ENCODE measurements around the gene NXN. TPM values are rescaled to one million over a fixed set of nuclear protein-coding genes. Genes with fewer than 3 reads are reported as not detected.
"Not testable (repeated sequence)": the region's sequence is repeated elsewhere in the genome, so short reads cannot be mapped to it uniquely, and the experiment has no call there.

NXN gene
- total RNA-seq, 2 donors from 2014 or later = 0.37 to 0.95 TPM

GRCh38 chr17:915538-916201 lies 63.9 kb downstream of the NXN start:
- H3K4me1 Mint-ChIP-seq = no peaks in the 10 kb centered on the region
- H3K27me3 Mint-ChIP-seq = peaks cover 23% of the 10 kb centered on the region
- H3K27ac Mint-ChIP-seq = no peak overlapping the region
- H3K36me3 Mint-ChIP-seq (ENCODE audit: low read depth) = no peaks in the 10 kb centered on the region
- no peaks in the 10 kb centered on the region for H3K9me3 Mint-ChIP-seq
- no peak for ATAC-seq (replicated peaks)
- no peak overlapping the region for H3K4me3 Mint-ChIP-seq

GRCh38 chr17:914561-914960 lies 65.0 kb downstream of the NXN start:
- H3K27ac Mint-ChIP-seq = no peak overlapping the region
- no peak for ATAC-seq (replicated peaks)
- no peaks in the 10 kb centered on the region for H3K36me3 Mint-ChIP-seq (ENCODE audit: low read depth)
- peaks cover 26% of the 10 kb centered on the region for H3K27me3 Mint-ChIP-seq
- no peaks in the 10 kb centered on the region for H3K9me3 Mint-ChIP-seq
- no peak overlapping the region for H3K4me3 Mint-ChIP-seq
- no peaks in the 10 kb centered on the region for H3K4me1 Mint-ChIP-seq

- no peak overlapping the region for H3K27ac Mint-ChIP-seq
- no peak overlapping the region for H3K4me3 Mint-ChIP-seq
- H3K36me3 Mint-ChIP-seq (ENCODE audit: low read depth) = no peaks in the 10 kb centered on the region
- no peaks in the 10 kb centered on the region for H3K4me1 Mint-ChIP-seq
- H3K9me3 Mint-ChIP-seq = no peaks in the 10 kb centered on the region
- peaks cover 26% of the 10 kb centered on the region for H3K27me3 Mint-ChIP-seq
- ATAC-seq (replicated peaks) = no peak
These were observed 66.4 kb downstream of the NXN start for GRCh38 chr17:913207-913606.

- Mint-ChIP-seq H3K27ac (no peak overlapping the region), H3K4me1 (no peaks in the 10 kb centered on the region), H3K27me3 (peaks cover 29% of the 10 kb centered on the region), H3K9me3 (no peaks in the 10 kb centered on the region), H3K4me3 (no peak overlapping the region), H3K36me3 (ENCODE audit: low read depth) (no peaks in the 10 kb centered on the region)
- ATAC-seq (replicated peaks) = no peak
These were observed 69.8 kb downstream of the NXN start for GRCh38 chr17:909642-910323.

GRCh38 chr17:907725-908124 lies 71.9 kb downstream of the NXN start:
- no peak overlapping the region for H3K27ac Mint-ChIP-seq
- no peaks in the 10 kb centered on the region for H3K4me1 Mint-ChIP-seq
- H3K4me3 Mint-ChIP-seq = no peak overlapping the region
- no peaks in the 10 kb centered on the region for H3K9me3 Mint-ChIP-seq
- H3K27me3 Mint-ChIP-seq = peaks cover 33% of the 10 kb centered on the region
- no peak for ATAC-seq (replicated peaks)
- H3K36me3 Mint-ChIP-seq (ENCODE audit: low read depth) = no peaks in the 10 kb centered on the region

- peaks cover 34% of the 10 kb centered on the region for H3K27me3 Mint-ChIP-seq
- ATAC-seq (replicated peaks); H3K4me1 Mint-ChIP-seq; H3K9me3 Mint-ChIP-seq; H3K27ac Mint-ChIP-seq; H3K4me3 Mint-ChIP-seq; H3K36me3 Mint-ChIP-seq (ENCODE audit: low read depth): not testable (repeated sequence)
These were observed 73.9 kb downstream of the NXN start for GRCh38 chr17:905708-906107.

- no peak overlapping the region for H3K27ac Mint-ChIP-seq
- H3K27me3 Mint-ChIP-seq = peaks cover 41% of the 10 kb centered on the region
- ATAC-seq (replicated peaks) = no peak
These were observed 75.7 kb downstream of the NXN start for GRCh38 chr17:903691-904481.

GRCh38 chr17:902463-902862 lies 77.1 kb downstream of the NXN start:
- H3K4me3 Mint-ChIP-seq = no peak overlapping the region
- no peaks in the 10 kb centered on the region for H3K36me3 Mint-ChIP-seq (ENCODE audit: low read depth)
- H3K9me3 Mint-ChIP-seq = no peaks in the 10 kb centered on the region
- no peak overlapping the region for H3K27ac Mint-ChIP-seq
- no peaks in the 10 kb centered on the region for H3K4me1 Mint-ChIP-seq
- ATAC-seq (replicated peaks) = no peak
- H3K27me3 Mint-ChIP-seq = peaks cover 48% of the 10 kb centered on the region

More at GRCh38 chr17:903691-904481, 75.7 kb downstream of the NXN start:
- Mint-ChIP-seq H3K9me3 (no peaks in the 10 kb centered on the region), H3K36me3 (ENCODE audit: low read depth) (no peaks in the 10 kb centered on the region), H3K4me1 (no peaks in the 10 kb centered on the region), H3K4me3 (no peak overlapping the region)

GRCh38 chr17:901964-902363 lies 77.6 kb downstream of the NXN start:
- H3K36me3 Mint-ChIP-seq (ENCODE audit: low read depth) = no peaks in the 10 kb centered on the region
- H3K27ac Mint-ChIP-seq = no peak overlapping the region
- ATAC-seq (replicated peaks) = no peak
- no peak overlapping the region for H3K4me3 Mint-ChIP-seq
- peaks cover 50% of the 10 kb centered on the region for H3K27me3 Mint-ChIP-seq
- no peaks in the 10 kb centered on the region for H3K9me3 Mint-ChIP-seq
- H3K4me1 Mint-ChIP-seq = no peaks in the 10 kb centered on the region

GRCh38 chr17:901191-901950 lies 78.2 kb downstream of the NXN start:
- H3K4me1 Mint-ChIP-seq = no peaks in the 10 kb centered on the region
- ATAC-seq (replicated peaks) = no peak
- no peak overlapping the region for H3K27ac Mint-ChIP-seq
- H3K27me3 Mint-ChIP-seq = peaks cover 51% of the 10 kb centered on the region
- no peaks in the 10 kb centered on the region for H3K36me3 Mint-ChIP-seq (ENCODE audit: low read depth)
- H3K9me3 Mint-ChIP-seq = no peaks in the 10 kb centered on the region
- no peak overlapping the region for H3K4me3 Mint-ChIP-seq

GRCh38 chr17:900336-900934 lies 79.1 kb downstream of the NXN start:
- Mint-ChIP-seq H3K9me3 (no peaks in the 10 kb centered on the region), H3K27ac (no peak overlapping the region), H3K36me3 (ENCODE audit: low read depth) (no peaks in the 10 kb centered on the region), H3K27me3 (peaks cover 51% of the 10 kb centered on the region), H3K4me1 (no peaks in the 10 kb centered on the region), H3K4me3 (no peak overlapping the region)
- no peak for ATAC-seq (replicated peaks)

- Mint-ChIP-seq H3K36me3 (ENCODE audit: low read depth) (no peaks in the 10 kb centered on the region), H3K9me3 (no peaks in the 10 kb centered on the region)
These were observed 81.5 kb downstream of the NXN start for GRCh38 chr17:897970-898619.

GRCh38 chr17:896953-897661 lies 82.5 kb downstream of the NXN start:
- H3K27me3 Mint-ChIP-seq = peaks cover 27% of the 10 kb centered on the region
- H3K36me3 Mint-ChIP-seq (ENCODE audit: low read depth) = no peaks in the 10 kb centered on the region
- no peaks in the 10 kb centered on the region for H3K4me1 Mint-ChIP-seq
- no peak overlapping the region for H3K27ac Mint-ChIP-seq
- no peak overlapping the region for H3K4me3 Mint-ChIP-seq
- no peaks in the 10 kb centered on the region for H3K9me3 Mint-ChIP-seq
- no peak for ATAC-seq (replicated peaks)

More at GRCh38 chr17:897970-898619, 81.5 kb downstream of the NXN start:
- ATAC-seq (replicated peaks) = no peak
- Mint-ChIP-seq H3K27ac (no peak overlapping the region), H3K4me3 (no peak overlapping the region), H3K27me3 (peaks cover 35% of the 10 kb centered on the region), H3K4me1 (no peaks in the 10 kb centered on the region)

All from activated T-helper 17 cell treated with anti-CD3 and anti-CD28 coated beads, Interleukin-2, amount 50 U/mL, for 72 hours (primary cell).